Endothelial cell of coronary artery (primary cell): ENCODE results near the gene DDIT4. TPM values are rescaled to one million over a fixed set of nuclear protein-coding genes. Genes with fewer than 3 reads are reported as not detected.

Source experiments
- total RNA-seq: library from RNA; depleted of rRNA; stranded (reverse); fragments of >200 nt; gene quantifications from 2 replicates; pipeline ENCODE4 v1.2.3, GENCODE V29; 2014

Gene DDIT4
- total RNA-seq, result 241 and 853 TPM in 2 replicates

GRCh38 chr10:72273410-72274212 lies at the start of gene DDIT4:
TSS of gene DDIT4 (plus strand) at chr10:72273924. CDS start at chr10:72274217, 293 bp downstream.

Other genes starting within 250 kb of the DDIT4 start
- gene SPOCK2, start 185.4 kb upstream of the DDIT4 start, total RNA-seq, result 0.18 and 0.28 TPM in 2 replicates
- gene ANAPC16, start 57.9 kb upstream of the DDIT4 start, total RNA-seq, result 37.5 and 45.7 TPM in 2 replicates
- gene ASCC1, start 57.6 kb upstream of the DDIT4 start, total RNA-seq, result 23.0 and 26.9 TPM in 2 replicates
- 22.0 and 29.6 TPM in 2 replicates for gene DNAJB12, start 81.0 kb downstream of the DDIT4 start, total RNA-seq